HUES6 (cell line): ENCODE results near the gene HLA-B.

Experiments used
- H3K27ac ChIP-seq: 2 replicates; pipeline ENCODE4 v1.7.0; 2013; ENCODE audit warnings: low read depth, mild to moderate bottlenecking, low read length, inconsistent platforms
- H3K27me3 ChIP-seq: 2 replicates; pipeline ENCODE4 v1.6.1; 2013; ENCODE audit warnings: low read length; ENCODE audit not compliant: control insufficient read depth, insufficient read depth
- H3K36me3 ChIP-seq: 2 replicates; pipeline ENCODE4 v1.6.1; 2013; ENCODE audit warnings: low read length; ENCODE audit not compliant: control insufficient read depth, insufficient read depth
- H3K4me1 ChIP-seq: 2 replicates; pipeline ENCODE4 v1.6.1; 2013; ENCODE audit warnings: low read length; ENCODE audit not compliant: control insufficient read depth, insufficient read depth
- H3K4me3 ChIP-seq: 2 replicates; pipeline ENCODE4 v1.5.1; 2013; ENCODE audit warnings: low read depth, low read length
- H3K9ac ChIP-seq: one replicate; pipeline ENCODE4 v1.6.1; 2013; ENCODE audit warnings: mild to moderate bottlenecking, low read length
- H3K9me3 ChIP-seq: 2 replicates; pipeline ENCODE4 v1.6.1; 2013; ENCODE audit warnings: low read depth, low read length; ENCODE audit not compliant: control insufficient read depth, insufficient read depth

HLA-B gene

GRCh38 chr6:31328355-31328960 lies 28.5 kb downstream of the HLA-B start:
- Histone ChIP-seq H3K27me3 (no peaks in the 10 kb centered on the region), H3K9ac (no peak overlapping the region), H3K9me3 (peaks cover 30% of the 10 kb centered on the region), H3K4me3 (no peak overlapping the region), H3K4me1 (no peaks in the 10 kb centered on the region), H3K36me3 (no peaks in the 10 kb centered on the region), H3K27ac (no peak overlapping the region)

- H3K4me3 ChIP-seq: no peak overlapping the region
- H3K9me3 ChIP-seq: no peaks in the 10 kb centered on the region
- no peaks in the 10 kb centered on the region for H3K4me1 ChIP-seq
- H3K27ac ChIP-seq: no peak overlapping the region
- no peak overlapping the region for H3K9ac ChIP-seq
- peaks cover 6% of the 10 kb centered on the region; the same call in 1 of the 2 replicates for H3K27me3 ChIP-seq
- H3K36me3 ChIP-seq: no peaks in the 10 kb centered on the region
These were observed 35.2 kb downstream of the HLA-B start for GRCh38 chr6:31321820-31322219.

- H3K9me3 ChIP-seq: no peaks in the 10 kb centered on the region
- H3K27ac ChIP-seq: no peak overlapping the region
- no peaks in the 10 kb centered on the region for H3K36me3 ChIP-seq
- H3K4me1 ChIP-seq: no peaks in the 10 kb centered on the region
- no peak overlapping the region for H3K9ac ChIP-seq
- no peak overlapping the region for H3K4me3 ChIP-seq
- peaks cover 6% of the 10 kb centered on the region; the same call in 1 of the 2 replicates for H3K27me3 ChIP-seq
These were observed 35.8 kb downstream of the HLA-B start for GRCh38 chr6:31321005-31321707.

GRCh38 chr6:31317036-31317435 lies 39.9 kb downstream of the HLA-B start:
- Histone ChIP-seq H3K9me3 (no peaks in the 10 kb centered on the region), H3K9ac (no peak overlapping the region), H3K4me3 (no peak overlapping the region), H3K27me3 (peaks cover 15% of the 10 kb centered on the region), H3K27ac (no peak overlapping the region), H3K4me1 (no peaks in the 10 kb centered on the region), H3K36me3 (no peaks in the 10 kb centered on the region)

- H3K27me3 ChIP-seq: peaks cover 69% of the 10 kb centered on the region
- H3K4me3 ChIP-seq: no peak overlapping the region
- H3K27ac ChIP-seq: no peak overlapping the region
These were observed 47.3 kb downstream of the HLA-B start for GRCh38 chr6:31309641-31310040.

GRCh38 chr6:31308845-31309175 lies 48.2 kb downstream of the HLA-B start:
- Histone ChIP-seq H3K4me3 (peak overlapping the region; percentile 89), H3K9me3 (no peaks in the 10 kb centered on the region), H3K4me1 (peaks cover 5% of the 10 kb centered on the region; the same call in 1 of the 2 replicates), H3K36me3 (no peaks in the 10 kb centered on the region), H3K27ac (no peak overlapping the region), H3K27me3 (peaks cover 74% of the 10 kb centered on the region), H3K9ac (no peak overlapping the region)

More at GRCh38 chr6:31309641-31310040, 47.3 kb downstream of the HLA-B start:
- H3K9ac ChIP-seq: no peak overlapping the region
- peaks cover 5% of the 10 kb centered on the region; the same call in 1 of the 2 replicates for H3K4me1 ChIP-seq
- no peaks in the 10 kb centered on the region for H3K36me3 ChIP-seq
- no peaks in the 10 kb centered on the region for H3K9me3 ChIP-seq

- Histone ChIP-seq H3K4me3 (peak overlapping the region; percentile 89), H3K9me3 (no peaks in the 10 kb centered on the region), H3K27ac (no peak overlapping the region), H3K4me1 (peaks cover 5% of the 10 kb centered on the region; the same call in 1 of the 2 replicates), H3K36me3 (no peaks in the 10 kb centered on the region), H3K9ac (peak overlapping the region; percentile 66), H3K27me3 (peaks cover 80% of the 10 kb centered on the region)
These were observed 48.7 kb downstream of the HLA-B start for GRCh38 chr6:31308050-31308844.

- H3K4me1 ChIP-seq: peaks cover 5% of the 10 kb centered on the region; the same call in 1 of the 2 replicates
- H3K9ac ChIP-seq: no peak overlapping the region
These were observed 49.3 kb downstream of the HLA-B start for GRCh38 chr6:31307669-31308049.

GRCh38 chr6:31305703-31306219 lies 51.2 kb downstream of the HLA-B start:
- Histone ChIP-seq H3K9ac (no peak overlapping the region), H3K27me3 (peaks cover 79% of the 10 kb centered on the region), H3K36me3 (no peaks in the 10 kb centered on the region), H3K4me1 (peaks cover 5% of the 10 kb centered on the region; the same call in 1 of the 2 replicates), H3K4me3 (no peak overlapping the region), H3K27ac (no peak overlapping the region), H3K9me3 (no peaks in the 10 kb centered on the region)

More at GRCh38 chr6:31307669-31308049, 49.3 kb downstream of the HLA-B start:
- peak overlapping the region; percentile 58 for H3K4me3 ChIP-seq
- peaks cover 79% of the 10 kb centered on the region for H3K27me3 ChIP-seq
- no peaks in the 10 kb centered on the region for H3K36me3 ChIP-seq
- no peaks in the 10 kb centered on the region for H3K9me3 ChIP-seq
- H3K27ac ChIP-seq: no peak overlapping the region

- H3K4me1 ChIP-seq: peaks cover 5% of the 10 kb centered on the region; the same call in 1 of the 2 replicates
- H3K36me3 ChIP-seq: no peaks in the 10 kb centered on the region
- no peaks in the 10 kb centered on the region for H3K9me3 ChIP-seq
- no peak overlapping the region for H3K27ac ChIP-seq
- peaks cover 80% of the 10 kb centered on the region for H3K27me3 ChIP-seq
- H3K9ac ChIP-seq: no peak overlapping the region
- no peak overlapping the region for H3K4me3 ChIP-seq
These were observed 52.3 kb downstream of the HLA-B start for GRCh38 chr6:31304683-31305082.
